ENCODE measurements around the gene GIMAP5. TPM values are rescaled to one million over a fixed set of nuclear protein-coding genes. Genes with fewer than 3 reads are reported as not detected.

The GIMAP5 gene
- total RNA-seq, 1 donor from 2014 or later = 0.14 TPM

DNA sequence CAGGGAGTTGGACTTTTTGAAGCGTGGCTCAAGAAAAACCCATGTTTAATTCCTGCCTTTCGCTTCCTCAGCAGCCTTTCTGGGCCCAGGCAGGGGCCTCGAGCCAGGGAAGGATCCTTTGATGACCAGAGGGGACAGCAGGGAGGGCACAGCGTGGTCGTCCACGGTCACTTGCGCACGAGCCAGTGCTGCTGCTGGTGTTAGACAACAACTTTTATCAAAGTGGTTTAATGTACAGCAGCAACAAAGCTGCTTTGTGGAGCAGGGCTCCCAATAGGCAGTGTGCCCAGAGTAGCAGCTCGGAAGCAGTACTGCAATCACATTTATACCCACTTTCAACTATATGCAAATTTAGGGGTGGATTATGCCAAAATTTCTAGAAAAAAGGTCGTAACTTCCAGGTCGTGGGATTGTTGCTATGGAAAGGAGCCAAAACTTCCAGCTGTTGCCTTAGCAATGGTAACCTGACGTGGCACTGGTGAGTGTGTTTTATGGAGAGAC lies 14.7 kb upstream of the GIMAP5 start:
- H3K9me3 Mint-ChIP-seq (ENCODE audit: unreplicated experiment) = peaks cover 7% of the 10 kb centered on the region
- Histone ChIP-seq H3K4me3 (ENCODE audit: insufficient read depth, low read depth, low read length) (no peak overlapping the region), H3K4me1 (ENCODE audit: insufficient read depth, low read length) (no peaks in the 10 kb centered on the region), H3K79me2 (ENCODE audit: insufficient read depth, low read length) (no peaks in the 10 kb centered on the region), H3K9ac (ENCODE audit: low read length) (no peak overlapping the region), H2AFZ (ENCODE audit: low read depth, low read length) (no peak overlapping the region), H4K20me1 (ENCODE audit: insufficient read depth, low read length) (no peaks in the 10 kb centered on the region), H3K27me3 (ENCODE audit: insufficient read depth, low read length) (no peaks in the 10 kb centered on the region), H3K36me3 (ENCODE audit: insufficient read depth, low read length) (no peaks in the 10 kb centered on the region), H3K9me3 (ENCODE audit: insufficient read depth, low read depth, low read length) (peaks cover 2% of the 10 kb centered on the region), H3K4me2 (ENCODE audit: low read length) (no peak overlapping the region), H3K27ac (ENCODE audit: low read depth, low read length) (no peak overlapping the region)
- no peaks in the 10 kb centered on the region for H3K36me3 Mint-ChIP-seq (ENCODE audit: low read depth, unreplicated experiment)
- TF ChIP-seq, protein P1, sequence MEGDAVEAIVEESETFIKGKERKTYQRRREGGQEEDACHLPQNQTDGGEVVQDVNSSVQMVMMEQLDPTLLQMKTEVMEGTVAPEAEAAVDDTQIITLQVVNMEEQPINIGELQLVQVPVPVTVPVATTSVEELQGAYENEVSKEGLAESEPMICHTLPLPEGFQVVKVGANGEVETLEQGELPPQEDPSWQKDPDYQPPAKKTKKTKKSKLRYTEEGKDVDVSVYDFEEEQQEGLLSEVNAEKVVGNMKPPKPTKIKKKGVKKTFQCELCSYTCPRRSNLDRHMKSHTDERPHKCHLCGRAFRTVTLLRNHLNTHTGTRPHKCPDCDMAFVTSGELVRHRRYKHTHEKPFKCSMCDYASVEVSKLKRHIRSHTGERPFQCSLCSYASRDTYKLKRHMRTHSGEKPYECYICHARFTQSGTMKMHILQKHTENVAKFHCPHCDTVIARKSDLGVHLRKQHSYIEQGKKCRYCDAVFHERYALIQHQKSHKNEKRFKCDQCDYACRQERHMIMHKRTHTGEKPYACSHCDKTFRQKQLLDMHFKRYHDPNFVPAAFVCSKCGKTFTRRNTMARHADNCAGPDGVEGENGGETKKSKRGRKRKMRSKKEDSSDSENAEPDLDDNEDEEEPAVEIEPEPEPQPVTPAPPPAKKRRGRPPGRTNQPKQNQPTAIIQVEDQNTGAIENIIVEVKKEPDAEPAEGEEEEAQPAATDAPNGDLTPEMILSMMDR (IDR thresholded peaks at IDR 0.05; ENCODE audit: insufficient read depth, low read depth, low read length) = no peak
- TF ChIP-seq EZH2 (IDR thresholded peaks at IDR 0.05; ENCODE audit: insufficient read depth, low read length) = no peak
- peaks cover 40% of the 10 kb centered on the region for H3K27me3 Mint-ChIP-seq (ENCODE audit: low read depth, unreplicated experiment)
- no peak overlapping the region for H3K27ac Mint-ChIP-seq (ENCODE audit: unreplicated experiment)
- FAIRE-seq (no peak), DNase-seq (ENCODE audit: low read depth) (no peak)
- H3K4me3 Mint-ChIP-seq (ENCODE audit: unreplicated experiment) = no peak overlapping the region
- H3K4me1 Mint-ChIP-seq (ENCODE audit: low read depth, unreplicated experiment) = no peaks in the 10 kb centered on the region

DNA sequence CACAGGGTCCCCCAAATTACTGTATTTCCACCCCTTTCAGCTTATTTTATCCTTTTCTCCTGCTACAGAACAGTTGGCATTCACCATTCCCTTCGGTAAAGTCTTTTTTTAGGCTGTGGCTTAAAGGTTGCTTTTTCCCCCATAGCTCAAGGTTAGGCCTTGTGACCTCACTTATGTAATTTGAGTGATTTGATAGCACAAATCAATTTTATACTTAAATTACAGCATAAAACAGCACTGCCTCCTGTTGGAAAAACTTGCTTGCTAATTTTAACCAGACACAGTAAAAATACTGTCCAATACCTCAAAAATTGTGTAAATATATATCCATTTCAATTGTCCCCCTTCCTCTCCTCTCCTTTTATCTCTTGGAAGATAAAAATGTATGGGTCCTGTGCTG lies 13.8 kb upstream of the GIMAP5 start:
- no peak for DNase-seq (ENCODE audit: low read depth)
- no peak for TF ChIP-seq EZH2 (IDR thresholded peaks at IDR 0.05; ENCODE audit: insufficient read depth, low read length)
- TF ChIP-seq, protein P1 (IDR thresholded peaks at IDR 0.05; ENCODE audit: insufficient read depth, low read depth, low read length) = no peak
- Mint-ChIP-seq H3K27ac (ENCODE audit: unreplicated experiment) (no peak overlapping the region), H3K4me1 (ENCODE audit: low read depth, unreplicated experiment) (no peaks in the 10 kb centered on the region), H3K4me3 (ENCODE audit: unreplicated experiment) (no peak overlapping the region), H3K36me3 (ENCODE audit: low read depth, unreplicated experiment) (no peaks in the 10 kb centered on the region), H3K9me3 (ENCODE audit: unreplicated experiment) (peaks cover 4% of the 10 kb centered on the region), H3K27me3 (ENCODE audit: low read depth, unreplicated experiment) (peaks cover 38% of the 10 kb centered on the region)
- H3K27ac ChIP-seq (ENCODE audit: low read depth, low read length) = no peak overlapping the region
- H3K79me2 ChIP-seq (ENCODE audit: insufficient read depth, low read length) = no peaks in the 10 kb centered on the region
- H3K36me3 ChIP-seq (ENCODE audit: insufficient read depth, low read length) = no peaks in the 10 kb centered on the region
- FAIRE-seq = no peak
- no peaks in the 10 kb centered on the region for H3K27me3 ChIP-seq (ENCODE audit: insufficient read depth, low read length)
- H3K9ac ChIP-seq (ENCODE audit: low read length) = no peak overlapping the region
- H3K4me2 ChIP-seq (ENCODE audit: low read length) = no peak overlapping the region
- H2AFZ ChIP-seq (ENCODE audit: low read depth, low read length) = no peak overlapping the region
- no peaks in the 10 kb centered on the region for H3K4me1 ChIP-seq (ENCODE audit: insufficient read depth, low read length)
- H3K4me3 ChIP-seq (ENCODE audit: insufficient read depth, low read depth, low read length) = no peak overlapping the region
- no peaks in the 10 kb centered on the region for H4K20me1 ChIP-seq (ENCODE audit: insufficient read depth, low read length)
- peaks cover 3% of the 10 kb centered on the region for H3K9me3 ChIP-seq (ENCODE audit: insufficient read depth, low read depth, low read length)

DNA sequence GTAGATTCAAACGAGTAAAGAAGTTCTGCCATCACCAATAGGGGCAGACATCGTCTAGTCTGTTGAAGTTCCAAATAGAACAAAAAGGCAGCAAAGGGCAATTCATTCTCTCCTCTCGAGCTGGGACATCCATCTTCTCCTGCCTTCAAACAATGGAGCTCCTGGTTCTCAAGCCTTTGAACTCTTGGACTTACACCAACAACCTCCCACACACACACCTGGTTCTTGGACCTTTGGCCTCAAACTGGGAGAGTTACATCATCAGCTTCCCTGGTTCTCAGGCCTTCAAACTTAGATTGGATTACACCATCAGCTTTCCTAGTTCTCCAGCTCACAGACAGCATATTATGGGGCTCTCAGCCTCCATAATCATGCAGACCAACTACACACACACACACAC lies 9.8 kb upstream of the GIMAP5 start:
- H3K27me3 ChIP-seq (ENCODE audit: insufficient read depth, low read length) = no peaks in the 10 kb centered on the region
- Mint-ChIP-seq H3K27me3 (ENCODE audit: low read depth, unreplicated experiment) (peaks cover 55% of the 10 kb centered on the region), H3K4me1 (ENCODE audit: low read depth, unreplicated experiment) (no peaks in the 10 kb centered on the region), H3K36me3 (ENCODE audit: low read depth, unreplicated experiment) (no peaks in the 10 kb centered on the region), H3K4me3 (ENCODE audit: unreplicated experiment) (no peak overlapping the region), H3K27ac (ENCODE audit: unreplicated experiment) (no peak overlapping the region), H3K9me3 (ENCODE audit: unreplicated experiment) (peaks cover 7% of the 10 kb centered on the region)
- H3K9ac ChIP-seq (ENCODE audit: low read length) = no peak overlapping the region
- no peaks in the 10 kb centered on the region for H3K36me3 ChIP-seq (ENCODE audit: insufficient read depth, low read length)
- no peaks in the 10 kb centered on the region for H3K79me2 ChIP-seq (ENCODE audit: insufficient read depth, low read length)
- no peak overlapping the region for H3K4me3 ChIP-seq (ENCODE audit: insufficient read depth, low read depth, low read length)
- no peak overlapping the region for H3K4me2 ChIP-seq (ENCODE audit: low read length)
- H3K4me1 ChIP-seq (ENCODE audit: insufficient read depth, low read length) = no peaks in the 10 kb centered on the region
- H3K27ac ChIP-seq (ENCODE audit: low read depth, low read length) = no peak overlapping the region
- FAIRE-seq = no peak
- H2AFZ ChIP-seq (ENCODE audit: low read depth, low read length) = no peak overlapping the region
- no peaks in the 10 kb centered on the region for H4K20me1 ChIP-seq (ENCODE audit: insufficient read depth, low read length)
- peaks cover 3% of the 10 kb centered on the region for H3K9me3 ChIP-seq (ENCODE audit: insufficient read depth, low read depth, low read length)
- TF ChIP-seq, protein P1 (IDR thresholded peaks at IDR 0.05; ENCODE audit: insufficient read depth, low read depth, low read length) = no peak
- TF ChIP-seq EZH2 (IDR thresholded peaks at IDR 0.05; ENCODE audit: insufficient read depth, low read length) = no peak
- DNase-seq (ENCODE audit: low read depth) = no peak
